Left hindlimb (tissue), 1 donor: ENCODE measurements around the gene GMPPB.
"Not testable (repeated sequence)": the region's sequence is repeated elsewhere in the genome, so short reads cannot be mapped to it uniquely, and the experiment has no call there.

ENCODE experiments used
- DNase-seq: peaks from one replicate; pipeline ENCODE4 v3.0.0-alpha.2; 2018

The GMPPB gene

GRCh38 chr3:49723628-49724551, at the start of gene GMPPB:
TSS of gene GMPPB (minus strand) at chr3:49723951. CDS start at chr3:49723726, 225 bp downstream.
- peak; percentile 98 for DNase-seq

GRCh38 chr3:49772703-49773102, 49.0 kb upstream of the GMPPB start:
- DNase-seq: no peak

- no peak for DNase-seq
Observed at GRCh38 chr3:49771340-49771938, 47.7 kb upstream of the GMPPB start.

- DNase-seq: no peak
Observed at GRCh38 chr3:49769926-49770325, 46.2 kb upstream of the GMPPB start.

GRCh38 chr3:49769286-49769915, 45.6 kb upstream of the GMPPB start:
- no peak for DNase-seq

- no peak for DNase-seq
Observed at GRCh38 chr3:49763981-49764380, 40.2 kb upstream of the GMPPB start.

GRCh38 chr3:49761661-49762060, 37.9 kb upstream of the GMPPB start:
- no peak for DNase-seq

GRCh38 chr3:49759226-49759625, 35.5 kb upstream of the GMPPB start:
- DNase-seq: no peak

GRCh38 chr3:49757197-49757596, 33.4 kb upstream of the GMPPB start:
- no peak for DNase-seq

GRCh38 chr3:49756036-49756435, 32.3 kb upstream of the GMPPB start:
- DNase-seq: no peak

GRCh38 chr3:49754536-49754935, 30.8 kb upstream of the GMPPB start:
- DNase-seq: no peak

- DNase-seq: no peak
Observed at GRCh38 chr3:49751501-49751900, 27.8 kb upstream of the GMPPB start.

GRCh38 chr3:49750056-49750455, 26.3 kb upstream of the GMPPB start:
- no peak for DNase-seq

GRCh38 chr3:49748874-49749273, 25.1 kb upstream of the GMPPB start:
- DNase-seq: not testable (repeated sequence)

GRCh38 chr3:49747792-49748480, 24.2 kb upstream of the GMPPB start:
- no peak for DNase-seq

- DNase-seq: no peak
Observed at GRCh38 chr3:49745986-49746385, 22.2 kb upstream of the GMPPB start.

GRCh38 chr3:49740427-49740826, 16.7 kb upstream of the GMPPB start:
- no peak for DNase-seq

- no peak for DNase-seq
Observed at GRCh38 chr3:49738067-49738713, 14.4 kb upstream of the GMPPB start.

- no peak for DNase-seq
Observed at GRCh38 chr3:49734752-49735151, 11.0 kb upstream of the GMPPB start.

GRCh38 chr3:49733551-49733950, 9.8 kb upstream of the GMPPB start:
- DNase-seq: no peak

- DNase-seq: no peak
Observed at GRCh38 chr3:49732597-49732996, 8.8 kb upstream of the GMPPB start.

GRCh38 chr3:49729966-49730609, 6.3 kb upstream of the GMPPB start:
- no peak for DNase-seq
